Spinal cord (tissue), 10 donors: ENCODE data around the gene SF3B1. TPM values are rescaled to one million over a fixed set of nuclear protein-coding genes. Genes with fewer than 3 reads are reported as not detected.
A peak's percentile ranks its signal among the peaks of the same experiment; 100 is the strongest.
"Not testable (repeated sequence)": the region's sequence is repeated elsewhere in the genome, so short reads cannot be mapped to it uniquely, and the experiment has no call there.

Experiments used
- DNase-seq, 6 donors: peaks; one replicate each; pipeline versions ENCODE4 v3.0.0 to v3.0.0-alpha.2; 2013 to 2015; ENCODE audit warnings: low spot score in 6 of 6, low read depth in 4 of 6
- H3K27ac ChIP-seq: one replicate; pipeline ENCODE4 v1.5.1; 2013; ENCODE audit warnings: low read depth, low read length, control low read depth
- H3K27me3 ChIP-seq: one replicate; pipeline ENCODE4 v1.6.1; 2013; ENCODE audit warnings: low read length; ENCODE audit not compliant: control insufficient read depth, insufficient read depth
- H3K36me3 ChIP-seq: one replicate; pipeline ENCODE4 v1.6.1; 2013; ENCODE audit warnings: low read length; ENCODE audit not compliant: control insufficient read depth, insufficient read depth
- H3K4me1 ChIP-seq: one replicate; pipeline ENCODE4 v1.6.1; 2013; ENCODE audit warnings: low read length; ENCODE audit not compliant: control insufficient read depth, insufficient read depth
- H3K4me3 ChIP-seq: one replicate; pipeline ENCODE4 v1.5.1; 2013; ENCODE audit warnings: low read depth, low read length, control low read depth
- H3K9me3 ChIP-seq: one replicate; pipeline ENCODE4 v1.6.1; 2013; ENCODE audit warnings: low read length; ENCODE audit not compliant: control insufficient read depth, insufficient read depth
- WGBS: methylation state at CpG from one replicate; pipeline ENCODE4 v1.1.5; 2013; ENCODE audit warnings: missing lambda C conversion rate; ENCODE audit not compliant: insufficient coverage; 5-methylcytosine and 5-hydroxymethylcytosine counted together
- long read RNA-seq, 4 donors: transcript quantifications; one replicate each; lab custom pipeline, GENCODE V29; 2026
- polyA plus RNA-seq, 2 donors: library from polyadenylated mRNA; unstranded; fragments of 120-200 nt; gene quantifications; one replicate each; pipeline ENCODE4 v1.2.1, GENCODE V29; 2013; ENCODE audit not compliant: insufficient read length in 2 of 2
- total RNA-seq, 2 donors: library from RNA; depleted of rRNA in 1 of 2; stranded (reverse); fragments of 120-200 nt in 1 of 2; fragments of >200 nt in 1 of 2; gene quantifications; one replicate each; pipeline versions ENCODE4 v1.2.3 to v1.2.4, GENCODE V29; 2013 to 2014
- donor health status: healthy.

SF3B1 gene
- total RNA-seq (100 to 1,000 TPM; 322 to 336 TPM), polyA plus RNA-seq (100 to 1,000 TPM; 339 to 381 TPM)
- long read RNA-seq, donor 1, full-length matches to known transcripts: 36 of 124 reads
- long read RNA-seq, donor 1, partial matches to known transcripts: 88 of 124 reads
- long read RNA-seq, donor 1, other reads (novel, unspliced or antisense): 0 of 124 reads
- long read RNA-seq, donor 2, full-length matches to known transcripts: 19 of 19 reads
- long read RNA-seq, donor 2, partial matches to known transcripts: 0 of 19 reads
- long read RNA-seq, donor 2, other reads (novel, unspliced or antisense): 0 of 19 reads
- long read RNA-seq, donor 3, full-length matches to known transcripts: 24 of 29 reads
- long read RNA-seq, donor 3, partial matches to known transcripts: 5 of 29 reads
- long read RNA-seq, donor 3, other reads (novel, unspliced or antisense): 0 of 29 reads
- long read RNA-seq, donor 4, full-length matches to known transcripts: 60 of 182 reads
- long read RNA-seq, donor 4, partial matches to known transcripts: 122 of 182 reads
- long read RNA-seq, donor 4, other reads (novel, unspliced or antisense): 0 of 182 reads

- Histone ChIP-seq H3K36me3 (no peaks in the 10 kb centered on the region), H3K27me3 (no peaks in the 10 kb centered on the region), H3K9me3 (no peaks in the 10 kb centered on the region), H3K4me1 (peaks cover 8% of the 10 kb centered on the region), H3K27ac (peak within 1 kb of the TSS; percentile 98), H3K4me3 (peak within 1 kb of the TSS; percentile 92)
- peak; percentile 97 to 99 (median 98) for DNase-seq
- 0% methylated on average over 74 of the region's 74 CpGs for WGBS
Observed at GRCh38 chr2:197434541-197435513, at the start of gene SF3B1. Gene SF3B1, minus strand, starts transcription at chr2:197435028. Its CDS starts 29 bp downstream, at chr2:197434999.

GRCh38 chr2:197484248-197484647, 49.4 kb upstream of the SF3B1 start:
- 100% methylated on average over 1 of the region's 3 CpGs for WGBS
- not testable (repeated sequence) for H3K27me3 ChIP-seq, H3K27ac ChIP-seq, H3K4me3 ChIP-seq, H3K9me3 ChIP-seq, DNase-seq, H3K4me1 ChIP-seq
- H3K36me3 ChIP-seq: peaks cover 17% of the 10 kb centered on the region

DNA sequence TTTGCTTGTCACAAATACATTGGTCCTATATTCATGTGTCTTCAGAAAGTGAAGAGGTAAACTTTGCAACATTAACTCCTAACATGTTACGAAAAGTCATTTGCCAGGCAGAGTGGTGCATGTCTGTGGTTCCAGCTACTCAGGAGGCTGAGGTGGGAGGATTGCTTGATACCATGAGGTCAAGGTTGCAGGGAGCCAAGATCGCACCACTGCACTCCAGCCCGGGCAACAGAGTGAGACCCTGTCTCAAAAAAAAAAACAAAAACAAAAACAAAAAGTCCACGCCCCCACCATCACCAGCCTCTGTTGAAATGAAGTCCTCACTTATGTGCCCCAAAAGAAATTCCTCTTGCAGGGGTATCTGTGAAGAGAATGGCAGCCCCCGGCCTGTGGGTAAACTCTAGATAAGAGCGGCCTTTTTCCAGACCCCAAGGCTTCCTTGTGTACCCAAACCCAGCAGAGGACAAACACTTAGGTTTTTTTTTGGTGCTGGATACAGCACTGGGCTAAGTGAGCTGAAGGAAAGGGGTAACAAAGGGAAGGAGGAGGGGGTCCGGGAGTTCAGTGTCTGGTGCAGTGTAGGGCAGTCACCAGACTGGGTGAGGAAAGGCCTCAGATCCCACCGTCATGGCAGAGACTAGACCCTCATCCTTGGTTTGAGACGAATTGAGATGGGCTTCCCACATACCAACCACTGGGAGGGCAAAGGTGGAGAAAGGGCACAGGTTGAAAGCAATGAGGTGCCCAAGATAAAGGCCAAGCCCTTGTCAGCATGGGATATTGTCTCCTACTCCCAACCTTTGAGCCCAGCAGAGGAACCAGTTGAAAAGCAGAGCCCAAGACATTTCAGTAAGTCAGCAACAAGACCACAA, 45.6 kb upstream of the SF3B1 start:
- Histone ChIP-seq H3K36me3 (peaks cover 28% of the 10 kb centered on the region), H3K4me1 (no peaks in the 10 kb centered on the region), H3K4me3 (no peak overlapping the region), H3K27me3 (no peaks in the 10 kb centered on the region), H3K9me3 (no peaks in the 10 kb centered on the region), H3K27ac (no peak overlapping the region)
- no peak for DNase-seq
- WGBS: no CpG with 5 or more reads among the region's 9 CpGs

DNA sequence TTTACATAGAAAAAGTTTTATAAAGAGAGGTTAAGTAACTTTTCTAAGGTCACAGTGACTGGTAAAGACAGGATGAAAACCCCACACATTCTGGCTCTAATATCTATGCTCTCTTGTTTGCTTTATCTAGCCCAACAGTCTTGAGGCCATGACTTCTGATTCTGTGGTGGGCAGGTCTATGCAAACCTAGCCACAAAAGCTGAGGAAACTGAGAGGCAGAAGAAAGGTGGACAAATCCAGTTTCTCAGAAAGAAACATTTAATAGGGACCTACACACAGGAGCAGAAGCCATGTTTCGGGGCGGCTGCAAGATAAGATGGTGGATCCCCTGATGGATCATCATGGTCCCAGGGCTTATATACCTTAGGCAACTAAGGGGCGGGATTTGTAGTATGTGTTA, 43.0 kb upstream of the SF3B1 start:
- H3K27me3 ChIP-seq: no peaks in the 10 kb centered on the region
- H3K36me3 ChIP-seq: peaks cover 33% of the 10 kb centered on the region
- no peak overlapping the region for H3K4me3 ChIP-seq
- 100% methylated on average over 2 of the region's 3 CpGs for WGBS
- DNase-seq: no peak
- H3K4me1 ChIP-seq: no peaks in the 10 kb centered on the region
- no peak overlapping the region for H3K27ac ChIP-seq
- H3K9me3 ChIP-seq: no peaks in the 10 kb centered on the region

- WGBS: no CpG with 5 or more reads among the region's 5 CpGs
- no peak overlapping the region for H3K4me3 ChIP-seq
- DNase-seq: no peak
- peaks cover 51% of the 10 kb centered on the region for H3K36me3 ChIP-seq
- H3K9me3 ChIP-seq: no peaks in the 10 kb centered on the region
- no peaks in the 10 kb centered on the region for H3K27me3 ChIP-seq
- no peaks in the 10 kb centered on the region for H3K4me1 ChIP-seq
- H3K27ac ChIP-seq: no peak overlapping the region
Observed at GRCh38 chr2:197472166-197472565, 37.3 kb upstream of the SF3B1 start.

DNA sequence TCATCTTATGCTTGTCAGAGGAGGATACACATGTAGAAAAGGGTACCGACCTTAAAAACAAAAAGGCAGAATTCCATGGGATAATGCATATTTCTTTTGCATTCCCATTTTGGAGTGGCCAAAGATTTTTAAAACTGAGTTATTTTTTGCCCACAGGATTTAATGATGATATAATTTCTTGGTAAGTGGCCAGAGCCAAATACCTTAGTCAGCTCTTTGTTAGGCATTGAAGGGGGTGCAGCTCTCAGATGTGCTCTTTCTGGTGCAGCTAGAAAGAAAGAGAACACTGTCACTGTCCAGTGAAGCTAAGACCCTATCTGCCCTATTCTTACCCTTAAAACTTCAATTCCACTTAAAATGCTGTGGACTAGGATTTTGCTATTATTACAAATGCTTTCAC, 29.3 kb upstream of the SF3B1 start:
- no CpG with 5 or more reads among the region's 1 CpG for WGBS
- Histone ChIP-seq H3K36me3 (peaks cover 46% of the 10 kb centered on the region), H3K4me3 (no peak overlapping the region), H3K4me1 (no peaks in the 10 kb centered on the region), H3K9me3 (no peaks in the 10 kb centered on the region), H3K27me3 (no peaks in the 10 kb centered on the region), H3K27ac (no peak overlapping the region)
- no peak for DNase-seq

DNA sequence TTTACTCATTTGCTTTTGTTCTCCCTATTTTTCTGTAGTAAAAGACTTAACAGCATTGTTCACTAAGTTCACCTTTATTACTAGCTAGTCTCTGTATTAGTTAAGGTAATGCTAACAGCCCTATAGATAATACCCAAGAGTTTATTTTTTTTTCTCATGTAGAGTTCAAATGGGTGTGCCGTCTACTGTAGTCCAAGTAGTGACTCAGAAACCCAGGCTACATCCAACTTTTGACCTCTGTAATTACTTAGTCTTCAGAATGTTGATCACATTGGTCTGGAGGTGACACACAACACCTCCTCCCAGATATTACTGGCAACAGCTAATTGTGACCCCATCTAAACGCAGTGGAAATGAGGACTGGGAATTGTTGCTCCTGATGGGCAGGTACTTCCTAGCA, 26.2 kb upstream of the SF3B1 start:
- Histone ChIP-seq H3K4me1 (no peaks in the 10 kb centered on the region), H3K36me3 (peaks cover 28% of the 10 kb centered on the region), H3K27ac (no peak overlapping the region), H3K4me3 (no peak overlapping the region), H3K27me3 (no peaks in the 10 kb centered on the region), H3K9me3 (no peaks in the 10 kb centered on the region)
- no CpG with 5 or more reads among the region's 2 CpGs for WGBS
- DNase-seq: no peak

GRCh38 chr2:197460649-197461048, 25.8 kb upstream of the SF3B1 start:
- WGBS: 100% methylated on average over 1 of the region's 4 CpGs
- DNase-seq: no peak
- no peak overlapping the region for H3K27ac ChIP-seq

GRCh38 chr2:197455428-197455827, 20.6 kb upstream of the SF3B1 start:
- DNase-seq: no peak
- Histone ChIP-seq H3K36me3 (peaks cover 2% of the 10 kb centered on the region), H3K4me3 (no peak overlapping the region), H3K4me1 (no peaks in the 10 kb centered on the region), H3K27me3 (no peaks in the 10 kb centered on the region), H3K27ac (no peak overlapping the region), H3K9me3 (no peaks in the 10 kb centered on the region)
- WGBS: no CpG with 5 or more reads among the region's 1 CpG

More at GRCh38 chr2:197460649-197461048, 25.8 kb upstream of the SF3B1 start:
- peaks cover 24% of the 10 kb centered on the region for H3K36me3 ChIP-seq
- no peak overlapping the region for H3K4me3 ChIP-seq
- no peaks in the 10 kb centered on the region for H3K9me3 ChIP-seq
- no peaks in the 10 kb centered on the region for H3K27me3 ChIP-seq
- H3K4me1 ChIP-seq: no peaks in the 10 kb centered on the region
